Subcutaneous abdominal adipose tissue (tissue), 5 donors: ENCODE results near the gene SVIL.
A peak's percentile ranks its signal among the peaks of the same experiment; 100 is the strongest.
"Not testable (repeated sequence)": the region's sequence is repeated elsewhere in the genome, so short reads cannot be mapped to it uniquely, and the experiment has no call there.

ENCODE experiments used
- H3K27ac ChIP-seq: one replicate; pipeline ENCODE4 v1.7.0; 2013; ENCODE audit warnings: low read depth, mild to moderate bottlenecking, inconsistent platforms, low read length, moderate library complexity
- H3K27me3 ChIP-seq, 5 donors: one replicate each; pipeline ENCODE4 v1.7.0; 2013; ENCODE audit warnings: low read length in 5 of 5, inconsistent platforms in 1 of 5; ENCODE audit not compliant: control insufficient read depth in 5 of 5, insufficient read depth in 4 of 5
- H3K36me3 ChIP-seq, 5 donors: one replicate each; pipeline ENCODE4 v1.7.0; 2013; ENCODE audit warnings: low read length in 5 of 5; ENCODE audit not compliant: control insufficient read depth in 5 of 5, insufficient read depth in 5 of 5
- H3K4me1 ChIP-seq, 5 donors: one replicate each; pipeline ENCODE4 v1.7.0; 2013; ENCODE audit warnings: low read length in 5 of 5, mild to moderate bottlenecking in 3 of 5, moderate library complexity in 1 of 5; ENCODE audit not compliant: control insufficient read depth in 5 of 5, insufficient read depth in 5 of 5
- H3K4me3 ChIP-seq, 5 donors: one replicate each; pipeline ENCODE4 v1.7.0; 2013; ENCODE audit warnings: low read length in 5 of 5, low read depth in 1 of 5
- H3K9ac ChIP-seq, 5 donors: one replicate each; pipeline ENCODE4 v1.7.0; 2013; ENCODE audit warnings: low read length in 5 of 5, mild to moderate bottlenecking in 4 of 5, moderate library complexity in 3 of 5
- H3K9me3 ChIP-seq, 5 donors: one replicate each; pipeline ENCODE4 v1.7.0; 2013; ENCODE audit warnings: low read length in 5 of 5; ENCODE audit not compliant: control insufficient read depth in 5 of 5
- donor health status: healthy.
- donor health status: healthy.
- donor health status: healthy.
- donor health status: healthy.
- donor health status: healthy.

Gene SVIL

DNA sequence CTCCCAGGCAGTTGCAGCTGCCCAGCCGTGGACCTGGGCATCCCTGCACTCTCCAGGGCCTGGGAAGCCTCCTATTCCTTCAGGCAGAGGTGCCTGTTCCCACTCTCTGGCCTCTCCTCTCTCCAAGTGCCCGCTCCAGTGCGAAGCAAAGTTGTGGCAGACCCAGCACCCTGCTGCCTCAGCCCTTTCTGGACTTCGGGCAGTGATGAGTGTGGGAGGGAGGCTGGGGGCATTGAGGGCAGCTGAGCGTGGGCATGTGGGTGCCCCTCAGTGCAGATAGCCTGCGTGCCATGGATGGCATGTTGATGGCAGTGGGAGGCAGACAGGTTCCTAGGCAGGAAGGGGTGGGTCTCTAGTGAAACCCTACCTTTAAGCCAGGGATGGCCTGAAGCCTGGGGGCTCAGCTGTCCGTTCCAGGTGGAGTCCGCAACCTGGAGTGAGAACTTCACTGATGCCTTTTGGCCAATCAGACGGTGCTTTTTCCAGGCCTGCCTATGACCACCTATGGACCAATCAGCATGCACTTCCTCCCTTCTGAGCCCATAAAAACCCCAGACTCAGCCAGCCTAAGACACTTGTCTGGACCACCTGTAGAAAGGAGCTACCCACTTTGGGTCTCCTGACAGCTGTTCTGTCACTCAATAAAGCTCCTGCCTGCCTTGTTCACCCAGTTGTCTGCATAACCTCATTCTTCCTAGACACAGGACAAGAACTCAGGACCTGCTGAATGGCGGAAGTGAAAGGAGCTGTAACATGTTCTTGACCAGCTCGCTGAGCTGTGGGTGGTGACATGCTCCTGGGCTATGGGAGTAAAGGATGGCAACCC is 26.1 kb downstream of the SVIL start:
- Histone ChIP-seq H3K4me1 (peaks cover 0 to 21% (median 12%) of the 10 kb centered on the region in 5 donors), H3K27ac (no peak overlapping the region), H3K9me3 (peaks cover 0 to 5% (median 0%) of the 10 kb centered on the region in 5 donors)

DNA sequence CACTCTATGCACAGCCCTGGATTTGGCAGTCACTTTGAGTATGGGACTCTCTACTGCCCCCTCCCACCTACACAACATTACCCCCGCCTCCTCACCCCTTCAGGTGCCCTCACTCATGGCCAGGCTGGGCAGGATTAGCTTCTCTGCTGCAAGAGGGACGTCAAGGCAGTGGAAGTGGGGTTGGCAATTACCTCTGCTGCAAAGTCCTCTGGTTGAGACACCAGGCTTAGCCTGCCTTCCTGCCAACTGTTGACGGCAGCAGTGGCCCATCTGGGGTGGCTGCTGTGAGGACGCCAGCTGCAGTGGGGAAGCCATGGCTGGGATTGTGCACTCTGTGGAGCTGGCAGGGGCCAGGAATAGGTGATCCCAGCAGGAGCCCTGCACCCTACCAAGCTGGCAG is 26.7 kb downstream of the SVIL start:
- H3K4me1 ChIP-seq, result peaks cover 0 to 21% (median 12%) of the 10 kb centered on the region in 5 donors
- H3K9me3 ChIP-seq, result peaks cover 0 to 5% (median 0%) of the 10 kb centered on the region in 5 donors

More for the DNA sequence above, 26.1 kb downstream of the SVIL start:
- Histone ChIP-seq H3K4me3 (no peak overlapping the region), H3K27me3 (no peaks in the 10 kb centered on the region), H3K9ac (no peak overlapping the region), H3K36me3 (no peaks in the 10 kb centered on the region)

GRCh38 chr10:29607576-29607975 is 27.2 kb downstream of the SVIL start:
- H3K27ac ChIP-seq, result no peak overlapping the region
- peaks cover 0 to 19% (median 10%) of the 10 kb centered on the region in 5 donors for H3K4me1 ChIP-seq
- H3K9ac ChIP-seq, result no peak overlapping the region

More for the DNA sequence above, 26.7 kb downstream of the SVIL start:
- Histone ChIP-seq H3K36me3 (no peaks in the 10 kb centered on the region), H3K27ac (no peak overlapping the region), H3K9ac (no peak overlapping the region), H3K27me3 (no peaks in the 10 kb centered on the region), H3K4me3 (no peak overlapping the region)

GRCh38 chr10:29606693-29607092 is 28.1 kb downstream of the SVIL start:
- not testable (repeated sequence) for H3K27ac ChIP-seq, H3K36me3 ChIP-seq, H3K27me3 ChIP-seq, H3K4me3 ChIP-seq, H3K9me3 ChIP-seq, H3K9ac ChIP-seq
- peaks cover 0 to 11% (median 2%) of the 10 kb centered on the region in 5 donors for H3K4me1 ChIP-seq

More at GRCh38 chr10:29607576-29607975, 27.2 kb downstream of the SVIL start:
- Histone ChIP-seq H3K27me3 (no peaks in the 10 kb centered on the region), H3K4me3 (no peak overlapping the region), H3K9me3 (peaks cover 0 to 5% (median 0%) of the 10 kb centered on the region in 5 donors), H3K36me3 (no peaks in the 10 kb centered on the region)

DNA sequence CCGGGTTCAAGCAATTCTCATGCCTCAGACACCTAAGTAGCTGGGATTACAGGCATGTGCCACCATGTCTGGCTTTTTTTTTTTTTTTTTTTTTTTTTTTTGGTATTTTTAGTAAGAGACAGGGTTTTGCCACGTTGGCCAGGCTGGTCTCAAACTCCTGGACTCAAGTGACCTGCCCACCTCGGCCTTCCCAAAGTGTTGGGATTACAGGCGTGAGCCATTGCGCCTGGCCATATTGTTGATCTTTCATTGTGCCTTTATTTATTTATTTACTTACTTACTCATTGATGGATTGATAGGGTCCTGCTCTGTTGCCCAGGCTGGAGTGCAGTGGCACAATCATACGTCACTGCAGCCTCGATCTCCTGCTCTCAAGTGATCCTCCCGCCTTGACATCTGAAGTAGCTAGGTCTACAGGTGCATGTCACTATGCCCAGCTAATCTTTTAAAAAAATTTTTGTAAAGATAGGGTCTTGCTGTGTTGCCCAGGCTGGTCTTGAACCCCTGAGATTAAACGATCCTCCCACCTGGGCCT is 30.4 kb downstream of the SVIL start:
- Histone ChIP-seq H3K4me1 (peaks cover 0 to 7% (median 0%) of the 10 kb centered on the region in 5 donors), H3K27ac (no peak overlapping the region), H3K27me3 (no peaks in the 10 kb centered on the region), H3K9me3 (peaks cover 0 to 4% (median 0%) of the 10 kb centered on the region in 5 donors), H3K4me3 (no peak overlapping the region), H3K36me3 (peaks cover 0 to 4% (median 0%) of the 10 kb centered on the region in 5 donors), H3K9ac (no peak overlapping the region)

DNA sequence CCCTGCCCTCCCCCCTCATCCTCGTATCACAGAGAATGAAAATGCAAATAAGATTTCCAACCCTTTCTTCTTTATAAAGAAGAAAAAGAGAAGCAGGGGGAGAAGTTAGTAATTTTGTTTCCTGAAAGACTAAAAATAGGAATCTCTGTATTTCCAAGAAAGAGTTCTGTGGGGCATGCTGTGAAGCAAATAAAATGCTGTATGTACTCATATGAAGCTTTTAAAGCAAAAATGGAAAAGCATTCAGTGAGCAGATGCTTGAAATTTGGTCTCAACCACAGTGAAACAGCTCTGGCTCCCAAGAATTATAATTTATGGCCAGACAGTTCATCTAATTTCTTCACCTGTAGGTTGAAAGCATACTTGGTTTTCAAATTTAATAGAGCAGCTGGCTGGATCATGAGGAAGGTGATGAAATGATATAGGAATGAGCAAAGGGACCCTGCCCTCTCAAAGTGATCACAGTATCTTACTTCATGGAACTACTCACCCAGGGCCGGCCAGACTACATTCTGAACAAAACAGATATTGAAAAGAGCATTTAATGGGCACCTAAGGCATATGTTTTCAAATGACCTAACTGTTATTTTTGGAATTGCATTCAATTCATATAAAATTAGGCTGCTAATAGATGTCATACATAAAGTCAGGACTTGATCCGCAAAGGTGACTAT is 31.4 kb downstream of the SVIL start:
- Histone ChIP-seq H3K27me3 (no peaks in the 10 kb centered on the region), H3K4me1 (peaks cover 0 to 10% (median 2%) of the 10 kb centered on the region in 5 donors), H3K9me3 (no peaks in the 10 kb centered on the region), H3K27ac (no peak overlapping the region), H3K9ac (no peak overlapping the region), H3K4me3 (no peak overlapping the region), H3K36me3 (peaks cover 0 to 4% (median 0%) of the 10 kb centered on the region in 5 donors)

DNA sequence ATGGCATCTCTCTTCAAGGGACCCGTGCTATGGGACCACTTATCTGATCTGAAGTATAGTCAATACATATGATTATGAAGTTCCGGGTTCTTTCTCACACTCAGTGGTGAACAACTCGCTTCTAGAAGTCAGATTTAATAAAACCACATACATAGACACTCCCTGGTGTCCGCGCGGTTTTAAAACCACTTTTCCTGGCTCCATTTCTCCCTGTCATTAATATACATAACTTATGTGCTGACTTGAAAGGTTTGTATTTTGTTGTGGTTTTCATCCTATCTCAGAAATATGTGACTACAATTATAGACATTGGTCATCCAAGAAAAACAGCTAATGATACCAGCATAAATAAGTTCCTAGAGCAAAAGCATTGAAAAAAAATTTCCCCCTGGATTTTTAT is 34.0 kb downstream of the SVIL start:
- H3K4me3 ChIP-seq, result no peak overlapping the region
- no peak overlapping the region for H3K27ac ChIP-seq
- peaks cover 0 to 4% (median 0%) of the 10 kb centered on the region in 5 donors for H3K36me3 ChIP-seq
- H3K9ac ChIP-seq, result no peak overlapping the region
- peaks cover 0 to 12% (median 4%) of the 10 kb centered on the region in 5 donors for H3K4me1 ChIP-seq
- no peaks in the 10 kb centered on the region for H3K9me3 ChIP-seq
- H3K27me3 ChIP-seq, result no peaks in the 10 kb centered on the region

- Histone ChIP-seq H3K9ac (no peak overlapping the region), H3K9me3 (no peaks in the 10 kb centered on the region), H3K4me3 (no peak overlapping the region), H3K27me3 (no peaks in the 10 kb centered on the region), H3K27ac (no peak overlapping the region), H3K4me1 (peaks cover 0 to 12% (median 4%) of the 10 kb centered on the region in 5 donors), H3K36me3 (peaks cover 0 to 4% (median 0%) of the 10 kb centered on the region in 5 donors)
Measured at GRCh38 chr10:29600067-29600466, 34.7 kb downstream of the SVIL start.

DNA sequence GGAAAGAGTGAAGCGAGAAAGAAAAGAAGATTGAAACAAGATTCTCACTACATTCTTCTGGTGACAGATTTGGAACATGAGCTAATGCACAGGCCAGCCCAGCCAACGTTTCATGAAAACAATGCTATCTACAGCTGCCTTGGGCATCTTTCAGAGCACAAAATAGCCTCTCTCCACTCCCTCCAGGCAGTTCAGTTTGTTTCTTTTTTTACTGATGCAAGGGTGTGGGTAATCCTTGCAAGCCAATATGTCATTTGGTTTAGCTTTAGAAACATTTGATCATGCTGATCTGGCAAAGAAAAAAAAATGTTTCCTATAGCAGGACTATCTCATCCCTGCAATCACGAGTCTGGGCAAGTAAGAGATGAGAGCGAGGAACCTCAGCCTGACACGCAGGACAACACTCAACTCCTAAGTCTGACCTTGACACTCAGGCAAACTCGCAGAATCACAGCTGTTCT is 35.9 kb downstream of the SVIL start:
- Histone ChIP-seq H3K9me3 (no peaks in the 10 kb centered on the region), H3K9ac (peak overlapping the region in 1 of 5 donors; percentile 9), H3K36me3 (peaks cover 0 to 4% (median 0%) of the 10 kb centered on the region in 5 donors), H3K4me1 (peaks cover 0 to 12% (median 4%) of the 10 kb centered on the region in 5 donors), H3K4me3 (no peak overlapping the region), H3K27ac (peak overlapping the region; percentile 62), H3K27me3 (no peaks in the 10 kb centered on the region)
